Gastrocnemius medialis (tissue), 4 donors: Measurements from ENCODE around the gene SLC34A3. TPM values are rescaled to one million over a fixed set of nuclear protein-coding genes. Genes with fewer than 3 reads are reported as not detected.

Source experiments
- ATAC-seq, 2 donors: fragments of 150-250 bp; one replicate each; pipeline ENCODE4 v1.9.1; 2016
- DNase-seq, 2 donors: peaks; one replicate each; pipeline ENCODE4 v3.0.0-alpha.2; 2019
- H3K27ac ChIP-seq, 4 donors: fragments of 200-600 bp; sonication (generic); 1 replicate in 1 of 4; 2 replicates in 3 of 4; pipeline ENCODE4 v1.5.1; 2016 to 2018; ENCODE audit warnings: mild to moderate bottlenecking in 2 of 4, moderate library complexity in 1 of 4
- H3K27me3 ChIP-seq, 3 donors: fragments of 200-600 bp; sonication (generic) in 2 of 3; 1 replicate in 1 of 3; 2 replicates in 2 of 3; pipeline versions ENCODE4 v1.5.1 to v1.6.0; 2016 to 2019; ENCODE audit warnings: mild to moderate bottlenecking in 1 of 3, moderate library complexity in 1 of 3
- H3K36me3 ChIP-seq, 2 donors: fragments of 200-600 bp; sonication (generic) in 1 of 2; one replicate each; pipeline ENCODE4 v1.5.1; 2017 to 2018
- H3K4me1 ChIP-seq, 2 donors: fragments of 200-600 bp; sonication (generic) in 1 of 2; one replicate each; pipeline ENCODE4 v1.5.1; 2016 to 2017; ENCODE audit warnings: mild to moderate bottlenecking in 2 of 2
- H3K4me3 ChIP-seq, 4 donors: fragments of 200-600 bp; sonication (generic) in 3 of 4; 1 replicate in 1 of 4; 2 replicates in 3 of 4; pipeline ENCODE4 v1.5.1; 2016 to 2019; ENCODE audit warnings: mild to moderate bottlenecking in 2 of 4
- H3K9me3 ChIP-seq, 3 donors: fragments of 200-600 bp; sonication (generic) in 2 of 3; 1 replicate in 1 of 3; 2 replicates in 2 of 3; pipeline ENCODE4 v1.5.1; 2016 to 2019
- CTCF ChIP-seq, 5 experiments: fragments of 450-650 bp in 3 of 5; fragments of 200-600 bp in 2 of 5; sonication (generic) in 2 of 5; IDR thresholded peaks in 4 of 5; conservative IDR thresholded peaks in 1 of 5; 1 replicate in 4 of 5; 2 replicates in 1 of 5; pipeline ENCODE4 v1.5.1; 2016 to 2019; ENCODE audit warnings: antibody characterized with exemption in 5 of 5, mild to moderate bottlenecking in 3 of 5, moderate library complexity in 3 of 5
- POLR2A ChIP-seq, 2 donors: fragments of 450-650 bp; IDR thresholded peaks; one replicate each; pipeline ENCODE4 v1.6.1; 2017; ENCODE audit warnings: antibody characterized with exemption in 2 of 2, mild to moderate bottlenecking in 2 of 2, moderate library complexity in 2 of 2
- in situ Hi-C, 4 donors: fragments of 200-750 bp; cut with MboI; loops; one replicate each; pipeline versions ENCODE4 v1.15.0 to v1.8.0; 2017; ENCODE audit warnings: low sequenced_read_pairs in 4 of 4
- intact Hi-C: fragments of 100-400 bp; cut with DNase I; formaldehyde crosslinking; loops from one replicate; pipeline ENCODE4 v1.15.1; 2023; ENCODE audit warnings: low total_unique reads
- total RNA-seq, 4 donors: library from RNA; depleted of rRNA; stranded (reverse); fragments of >200 nt; gene quantifications; one replicate each; pipeline versions ENCODE4 v1.1.0 to v1.2.3, GENCODE V29; 2016

Gene SLC34A3
- total RNA-seq, 4 donors from 2014 or later: not detected

GRCh38 chr9:137251194-137251461 lies 20.4 kb downstream of the SLC34A3 start, which contains the start of gene STPG3:
TSS of gene STPG3 (plus strand) at chr9:137251286. CDS start at chr9:137251287, 1 bp downstream.
- in situ Hi-C loops: no loop called here
- Histone ChIP-seq H3K9me3 (no peaks in the 10 kb centered on the region), H3K4me3 (no peak within 1 kb of the TSS), H3K4me1 (peaks cover 29 to 33% of the 10 kb centered on the region in 2 donors), H3K27ac (no peak within 1 kb of the TSS), H3K36me3 (no peaks in the 10 kb centered on the region), H3K27me3 (no peaks in the 10 kb centered on the region)
- TF ChIP-seq POLR2A (IDR thresholded peaks at IDR 0.05) (no peak), CTCF (IDR thresholded peaks at IDR 0.05 in 4 of 5, conservative IDR thresholded peaks at IDR 0.05 in 1 of 5) (no peak)
- ATAC-seq (no peak), DNase-seq (no peak)
- intact Hi-C loops: no loop called here

GRCh38 chr9:137251490-137252268 lies 21.0 kb downstream of the SLC34A3 start:
- no peak overlapping the region for H3K27ac ChIP-seq
- peaks cover 35 to 38% of the 10 kb centered on the region in 2 donors for H3K4me1 ChIP-seq
- no peak for ATAC-seq
- H3K36me3 ChIP-seq: peaks cover 0 to 5% of the 10 kb centered on the region in 2 donors
- no peak for DNase-seq
- no peak for TF ChIP-seq CTCF (IDR thresholded peaks at IDR 0.05 in 4 of 5, conservative IDR thresholded peaks at IDR 0.05 in 1 of 5)
- no peak for TF ChIP-seq POLR2A (IDR thresholded peaks at IDR 0.05)
- no peaks in the 10 kb centered on the region for H3K27me3 ChIP-seq
- H3K4me3 ChIP-seq: no peak overlapping the region
- intact Hi-C loops: no loop called here
- in situ Hi-C loops: no loop called here
- H3K9me3 ChIP-seq: no peaks in the 10 kb centered on the region

GRCh38 chr9:137252555-137253506 lies 22.1 kb downstream of the SLC34A3 start:
- intact Hi-C loops (no loop called here), in situ Hi-C loops (no loop called here)
- no peak for TF ChIP-seq POLR2A (IDR thresholded peaks at IDR 0.05)
- TF ChIP-seq CTCF (IDR thresholded peaks at IDR 0.05 in 4 of 5, conservative IDR thresholded peaks at IDR 0.05 in 1 of 5): no peak
- Histone ChIP-seq H3K4me3 (no peak overlapping the region), H3K27me3 (no peaks in the 10 kb centered on the region), H3K9me3 (no peaks in the 10 kb centered on the region), H3K27ac (no peak overlapping the region), H3K36me3 (peaks cover 0 to 11% of the 10 kb centered on the region in 2 donors), H3K4me1 (peaks cover 24 to 32% of the 10 kb centered on the region in 2 donors)
- DNase-seq: no peak
- no peak for ATAC-seq

GRCh38 chr9:137253717-137254623 lies 23.3 kb downstream of the SLC34A3 start:
- intact Hi-C loops: no loop called here
- peak overlapping the region; percentile 68 to 91 (median 81) for H3K27ac ChIP-seq
- in situ Hi-C loops: no loop called here

More at GRCh38 chr9:137253717-137254623, 23.3 kb downstream of the SLC34A3 start:
- Histone ChIP-seq H3K27me3 (no peaks in the 10 kb centered on the region), H3K4me3 (peak overlapping the region; percentile 77 to 99 (median 92)), H3K9me3 (no peaks in the 10 kb centered on the region), H3K4me1 (peaks cover 22 to 29% of the 10 kb centered on the region in 2 donors), H3K36me3 (peaks cover 0 to 21% of the 10 kb centered on the region in 2 donors)
- TF ChIP-seq CTCF (IDR thresholded peaks at IDR 0.05 in 4 of 5, conservative IDR thresholded peaks at IDR 0.05 in 1 of 5): no peak
- TF ChIP-seq POLR2A (IDR thresholded peaks at IDR 0.05): no peak
- DNase-seq: no peak
- ATAC-seq: no peak
